ENCODE data around the gene NBEAL2. TPM values are rescaled to one million over a fixed set of nuclear protein-coding genes. Genes with fewer than 3 reads are reported as not detected.

Gene NBEAL2
- polyA plus RNA-seq, 1 donor from 2014 or later, result 3.3 TPM

- Histone ChIP-seq H3K9me3 (ENCODE audit: low read length) (no peaks in the 10 kb centered on the region), H3K4me2 (ENCODE audit: low read length) (no peak overlapping the region), H3K27me3 (ENCODE audit: insufficient read depth, low read depth, low read length) (no peaks in the 10 kb centered on the region), H3K9ac (ENCODE audit: low read length) (peak overlapping the region; percentile 41), H4K20me1 (ENCODE audit: insufficient read depth) (no peaks in the 10 kb centered on the region), H3K79me2 (replicated peaks; ENCODE audit: insufficient read depth, low read length) (peaks cover 12% of the 10 kb centered on the region), H2AFZ (ENCODE audit: low read depth, low read length) (no peak overlapping the region), H3F3A (ENCODE audit: insufficient read depth, low read length, poor library complexity, severe bottlenecking) (no peaks in the 10 kb centered on the region), H3K27ac (ENCODE audit: low read length) (no peak overlapping the region), H3K4me3 (ENCODE audit: low read length) (peak overlapping the region; percentile 63), H3K9me2 (ENCODE audit: insufficient read depth, low read length) (no peaks in the 10 kb centered on the region), H3K36me3 (ENCODE audit: insufficient read depth, low read length) (no peaks in the 10 kb centered on the region)
- TF ChIP-seq MXI1 (conservative IDR thresholded peaks at IDR 0.05; ENCODE audit: poor library complexity, severe bottlenecking) (peak; percentile 58), TAF1 (IDR thresholded peaks at IDR 0.05; ENCODE audit: low read depth) (no peak), SMC3 (conservative IDR thresholded peaks at IDR 0.05; ENCODE audit: poor library complexity) (no peak), EZH2 (IDR thresholded peaks at IDR 0.05; ENCODE audit: borderline replicate concordance, insufficient read depth, low read length, poor library complexity, severe bottlenecking) (no peak), RAD21 (conservative IDR thresholded peaks at IDR 0.05) (no peak)
- TF ChIP-seq, protein P1, sequence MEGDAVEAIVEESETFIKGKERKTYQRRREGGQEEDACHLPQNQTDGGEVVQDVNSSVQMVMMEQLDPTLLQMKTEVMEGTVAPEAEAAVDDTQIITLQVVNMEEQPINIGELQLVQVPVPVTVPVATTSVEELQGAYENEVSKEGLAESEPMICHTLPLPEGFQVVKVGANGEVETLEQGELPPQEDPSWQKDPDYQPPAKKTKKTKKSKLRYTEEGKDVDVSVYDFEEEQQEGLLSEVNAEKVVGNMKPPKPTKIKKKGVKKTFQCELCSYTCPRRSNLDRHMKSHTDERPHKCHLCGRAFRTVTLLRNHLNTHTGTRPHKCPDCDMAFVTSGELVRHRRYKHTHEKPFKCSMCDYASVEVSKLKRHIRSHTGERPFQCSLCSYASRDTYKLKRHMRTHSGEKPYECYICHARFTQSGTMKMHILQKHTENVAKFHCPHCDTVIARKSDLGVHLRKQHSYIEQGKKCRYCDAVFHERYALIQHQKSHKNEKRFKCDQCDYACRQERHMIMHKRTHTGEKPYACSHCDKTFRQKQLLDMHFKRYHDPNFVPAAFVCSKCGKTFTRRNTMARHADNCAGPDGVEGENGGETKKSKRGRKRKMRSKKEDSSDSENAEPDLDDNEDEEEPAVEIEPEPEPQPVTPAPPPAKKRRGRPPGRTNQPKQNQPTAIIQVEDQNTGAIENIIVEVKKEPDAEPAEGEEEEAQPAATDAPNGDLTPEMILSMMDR (IDR thresholded peaks at IDR 0.05; ENCODE audit: poor library complexity, severe bottlenecking), result no peak
Measured at GRCh38 chr3:46979958-46980497, 562 bp downstream of the NBEAL2 start.

DNA sequence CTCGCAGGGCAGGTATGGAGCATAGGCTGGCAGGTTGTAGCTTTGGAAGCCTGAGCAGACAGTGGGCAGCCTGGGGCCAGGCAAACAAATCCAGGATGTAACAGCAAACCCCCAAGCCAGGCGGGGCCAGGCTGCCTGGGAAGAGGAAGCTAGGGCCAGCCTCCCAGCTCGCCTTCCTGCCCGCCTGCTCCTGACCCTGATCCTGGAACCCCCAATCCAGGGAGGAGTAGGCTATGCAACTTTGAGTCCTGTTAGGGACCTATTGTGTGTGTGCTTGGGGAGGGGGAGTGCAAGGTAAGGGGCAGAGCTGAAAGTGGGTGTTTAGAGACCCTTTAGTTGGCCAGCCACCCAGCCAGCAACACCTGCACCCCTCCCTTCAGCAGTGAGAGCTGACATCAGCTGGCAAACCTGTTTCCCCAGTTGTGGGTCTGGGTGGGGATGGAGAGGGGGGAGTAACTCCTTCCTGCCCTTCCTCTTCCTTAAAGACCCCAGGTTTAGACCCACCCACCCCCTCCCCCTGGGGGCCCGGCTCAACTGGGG, 2.5 kb downstream of the NBEAL2 start:
- no peak overlapping the region for H3K9ac ChIP-seq (ENCODE audit: low read length)

More for the DNA sequence above, 2.5 kb downstream of the NBEAL2 start:
- Histone ChIP-seq H3K4me3 (ENCODE audit: low read length) (no peak overlapping the region), H3K79me2 (replicated peaks; ENCODE audit: insufficient read depth, low read length) (no peaks in the 10 kb centered on the region), H3K9me3 (ENCODE audit: low read length) (no peaks in the 10 kb centered on the region), H3K4me2 (ENCODE audit: low read length) (no peak overlapping the region), H3K27me3 (ENCODE audit: insufficient read depth, low read depth, low read length) (no peaks in the 10 kb centered on the region), H3K9me2 (ENCODE audit: insufficient read depth, low read length) (no peaks in the 10 kb centered on the region), H2AFZ (ENCODE audit: low read depth, low read length) (no peak overlapping the region), H3K36me3 (ENCODE audit: insufficient read depth, low read length) (no peaks in the 10 kb centered on the region), H3F3A (ENCODE audit: insufficient read depth, low read length, poor library complexity, severe bottlenecking) (no peaks in the 10 kb centered on the region), H4K20me1 (ENCODE audit: insufficient read depth) (no peaks in the 10 kb centered on the region), H3K27ac (ENCODE audit: low read length) (no peak overlapping the region)
- TF ChIP-seq RAD21 (conservative IDR thresholded peaks at IDR 0.05) (no peak), EP300 (conservative IDR thresholded peaks at IDR 0.05; ENCODE audit: poor library complexity, severe bottlenecking) (no peak), POLR2AphosphoS5 (IDR thresholded peaks at IDR 0.05) (no peak), MXI1 (conservative IDR thresholded peaks at IDR 0.05; ENCODE audit: poor library complexity, severe bottlenecking) (no peak), EZH2 (IDR thresholded peaks at IDR 0.05; ENCODE audit: borderline replicate concordance, insufficient read depth, low read length, poor library complexity, severe bottlenecking) (no peak), TAF1 (IDR thresholded peaks at IDR 0.05; ENCODE audit: low read depth) (no peak), SMC3 (conservative IDR thresholded peaks at IDR 0.05; ENCODE audit: poor library complexity) (no peak)
- TF ChIP-seq, protein P1 (IDR thresholded peaks at IDR 0.05; ENCODE audit: poor library complexity, severe bottlenecking), result no peak
- TF ChIP-seq, protein P2, sequence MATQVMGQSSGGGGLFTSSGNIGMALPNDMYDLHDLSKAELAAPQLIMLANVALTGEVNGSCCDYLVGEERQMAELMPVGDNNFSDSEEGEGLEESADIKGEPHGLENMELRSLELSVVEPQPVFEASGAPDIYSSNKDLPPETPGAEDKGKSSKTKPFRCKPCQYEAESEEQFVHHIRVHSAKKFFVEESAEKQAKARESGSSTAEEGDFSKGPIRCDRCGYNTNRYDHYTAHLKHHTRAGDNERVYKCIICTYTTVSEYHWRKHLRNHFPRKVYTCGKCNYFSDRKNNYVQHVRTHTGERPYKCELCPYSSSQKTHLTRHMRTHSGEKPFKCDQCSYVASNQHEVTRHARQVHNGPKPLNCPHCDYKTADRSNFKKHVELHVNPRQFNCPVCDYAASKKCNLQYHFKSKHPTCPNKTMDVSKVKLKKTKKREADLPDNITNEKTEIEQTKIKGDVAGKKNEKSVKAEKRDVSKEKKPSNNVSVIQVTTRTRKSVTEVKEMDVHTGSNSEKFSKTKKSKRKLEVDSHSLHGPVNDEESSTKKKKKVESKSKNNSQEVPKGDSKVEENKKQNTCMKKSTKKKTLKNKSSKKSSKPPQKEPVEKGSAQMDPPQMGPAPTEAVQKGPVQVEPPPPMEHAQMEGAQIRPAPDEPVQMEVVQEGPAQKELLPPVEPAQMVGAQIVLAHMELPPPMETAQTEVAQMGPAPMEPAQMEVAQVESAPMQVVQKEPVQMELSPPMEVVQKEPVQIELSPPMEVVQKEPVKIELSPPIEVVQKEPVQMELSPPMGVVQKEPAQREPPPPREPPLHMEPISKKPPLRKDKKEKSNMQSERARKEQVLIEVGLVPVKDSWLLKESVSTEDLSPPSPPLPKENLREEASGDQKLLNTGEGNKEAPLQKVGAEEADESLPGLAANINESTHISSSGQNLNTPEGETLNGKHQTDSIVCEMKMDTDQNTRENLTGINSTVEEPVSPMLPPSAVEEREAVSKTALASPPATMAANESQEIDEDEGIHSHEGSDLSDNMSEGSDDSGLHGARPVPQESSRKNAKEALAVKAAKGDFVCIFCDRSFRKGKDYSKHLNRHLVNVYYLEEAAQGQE (IDR thresholded peaks at IDR 0.05; ENCODE audit: borderline replicate concordance), result no peak

Measured in neural cell (in vitro differentiated cells).